Prostate gland (tissue), 2 donors: Measurements from ENCODE around the gene PTPRK. TPM values are rescaled to one million over a fixed set of nuclear protein-coding genes. Genes with fewer than 3 reads are reported as not detected.

Experiments
- DNase-seq: peaks from one replicate; pipeline ENCODE4 v3.0.0-alpha.2; 2019; ENCODE audit warnings: low spot score
- H3K27ac ChIP-seq, 2 donors: fragments of 200-600 bp; sonication (generic); 2 replicates each; pipeline ENCODE4 v1.5.1; 2017 to 2019
- H3K27me3 ChIP-seq: fragments of 200-600 bp; sonication (generic); replicated peaks from 2 replicates; pipeline ENCODE4 v1.5.1; 2019; ENCODE audit not compliant: insufficient read depth
- H3K36me3 ChIP-seq, 2 donors: fragments of 200-600 bp; sonication (generic); 1 replicate in 1 of 2; 2 replicates in 1 of 2; pipeline versions ENCODE4 v1.5.1 to v1.8.1; 2017 to 2019
- H3K4me1 ChIP-seq: fragments of 200-600 bp; sonication (generic); replicated peaks from 2 replicates; pipeline ENCODE4 v1.5.1; 2019
- H3K4me3 ChIP-seq, 2 donors: fragments of 200-600 bp; sonication (generic); 2 replicates each; pipeline ENCODE4 v1.5.1; 2017 to 2019
- H3K9me3 ChIP-seq: fragments of 200-600 bp; sonication (generic); 2 replicates; pipeline ENCODE4 v1.5.1; 2017
- POLR2A ChIP-seq: fragments of 450-650 bp; IDR thresholded peaks from one replicate; pipeline ENCODE4 v1.6.1; 2016; ENCODE audit warnings: antibody characterized with exemption, mild to moderate bottlenecking
- POLR2AphosphoS5 ChIP-seq: sonication (generic); formaldehyde crosslinking; IDR thresholded peaks from one replicate; pipeline ENCODE4 v1.6.1; 2017; ENCODE audit warnings: antibody characterized with exemption
- WGBS: methylation state at CpG from one replicate; pipeline ENCODE4 v1.1.5; 2018; 5-methylcytosine and 5-hydroxymethylcytosine counted together
- intact Hi-C: fragments of 100-400 bp; cut with DNase I; formaldehyde crosslinking; loops from one replicate; pipeline ENCODE4 v1.14.2; 2022
- total RNA-seq, 2 donors: library from RNA; depleted of rRNA; stranded (reverse); fragments of >200 nt; gene quantifications; one replicate each; pipeline ENCODE4 v1.1.0, GENCODE V29; 2016
- TF ChIP-seq, protein P1 (sequence below), 4 experiments: fragments of 200-600 bp in 2 of 4; fragments of 450-650 bp in 2 of 4; sonication (generic) in 2 of 4; IDR thresholded peaks; 1 replicate in 3 of 4; 2 replicates in 1 of 4; pipeline ENCODE4 v1.5.1; 2016 to 2019; ENCODE audit warnings: antibody characterized with exemption in 4 of 4, mild to moderate bottlenecking in 2 of 4, moderate library complexity in 2 of 4

The PTPRK gene
- total RNA-seq, 2 donors from 2014 or later = 32.0 to 64.6 TPM

DNA sequence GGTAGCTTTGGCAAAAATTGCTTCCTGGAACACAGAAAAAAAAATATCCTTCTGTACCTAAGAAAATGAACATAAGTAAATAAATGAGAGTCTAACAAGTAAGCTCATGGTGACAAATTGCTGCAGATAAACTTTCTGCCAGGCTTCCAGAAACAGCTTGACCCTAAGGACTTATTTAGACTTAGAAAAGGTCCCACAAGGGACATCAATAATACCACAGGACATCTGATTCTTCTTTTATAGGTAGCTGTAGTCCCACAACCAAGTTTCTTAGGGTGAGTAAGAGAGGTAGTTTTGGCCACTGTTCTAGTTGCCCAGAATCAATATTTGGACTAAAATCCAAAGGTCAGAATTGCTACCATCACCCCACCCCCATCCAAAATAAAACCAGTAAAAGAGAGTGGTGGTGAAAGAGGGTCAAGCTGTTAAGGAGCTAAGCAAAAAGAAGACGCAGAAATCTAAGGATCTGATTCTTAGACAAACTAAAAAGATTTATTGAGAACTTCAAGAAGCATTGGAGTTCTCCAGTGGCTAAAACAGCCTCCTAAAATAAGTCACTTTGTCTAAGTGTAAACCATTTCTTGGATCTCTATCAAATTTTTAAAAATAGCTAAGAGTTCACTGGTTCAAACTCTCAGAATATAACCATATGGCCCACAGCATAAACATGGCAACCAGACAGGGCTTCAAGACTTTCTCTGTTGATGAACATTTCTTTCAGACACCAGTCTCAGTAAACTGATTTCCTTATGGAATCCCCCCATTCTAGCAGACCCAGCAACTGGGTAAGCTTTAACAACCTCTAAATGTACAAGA is 180.6 kb downstream of the PTPRK start:
- DNase-seq = no peak
- Histone ChIP-seq H3K36me3 (no peaks in the 10 kb centered on the region), H3K27ac (no peak overlapping the region), H3K4me1 (no peaks in the 10 kb centered on the region), H3K27me3 (no peaks in the 10 kb centered on the region), H3K9me3 (no peaks in the 10 kb centered on the region), H3K4me3 (no peak overlapping the region)
- no peak for TF ChIP-seq POLR2AphosphoS5
- TF ChIP-seq, protein P1, sequence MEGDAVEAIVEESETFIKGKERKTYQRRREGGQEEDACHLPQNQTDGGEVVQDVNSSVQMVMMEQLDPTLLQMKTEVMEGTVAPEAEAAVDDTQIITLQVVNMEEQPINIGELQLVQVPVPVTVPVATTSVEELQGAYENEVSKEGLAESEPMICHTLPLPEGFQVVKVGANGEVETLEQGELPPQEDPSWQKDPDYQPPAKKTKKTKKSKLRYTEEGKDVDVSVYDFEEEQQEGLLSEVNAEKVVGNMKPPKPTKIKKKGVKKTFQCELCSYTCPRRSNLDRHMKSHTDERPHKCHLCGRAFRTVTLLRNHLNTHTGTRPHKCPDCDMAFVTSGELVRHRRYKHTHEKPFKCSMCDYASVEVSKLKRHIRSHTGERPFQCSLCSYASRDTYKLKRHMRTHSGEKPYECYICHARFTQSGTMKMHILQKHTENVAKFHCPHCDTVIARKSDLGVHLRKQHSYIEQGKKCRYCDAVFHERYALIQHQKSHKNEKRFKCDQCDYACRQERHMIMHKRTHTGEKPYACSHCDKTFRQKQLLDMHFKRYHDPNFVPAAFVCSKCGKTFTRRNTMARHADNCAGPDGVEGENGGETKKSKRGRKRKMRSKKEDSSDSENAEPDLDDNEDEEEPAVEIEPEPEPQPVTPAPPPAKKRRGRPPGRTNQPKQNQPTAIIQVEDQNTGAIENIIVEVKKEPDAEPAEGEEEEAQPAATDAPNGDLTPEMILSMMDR (IDR thresholded peaks at IDR 0.05) = no peak
- intact Hi-C loops = no loop called here
- 42% methylated on average over 1 of the region's 1 CpG for WGBS

DNA sequence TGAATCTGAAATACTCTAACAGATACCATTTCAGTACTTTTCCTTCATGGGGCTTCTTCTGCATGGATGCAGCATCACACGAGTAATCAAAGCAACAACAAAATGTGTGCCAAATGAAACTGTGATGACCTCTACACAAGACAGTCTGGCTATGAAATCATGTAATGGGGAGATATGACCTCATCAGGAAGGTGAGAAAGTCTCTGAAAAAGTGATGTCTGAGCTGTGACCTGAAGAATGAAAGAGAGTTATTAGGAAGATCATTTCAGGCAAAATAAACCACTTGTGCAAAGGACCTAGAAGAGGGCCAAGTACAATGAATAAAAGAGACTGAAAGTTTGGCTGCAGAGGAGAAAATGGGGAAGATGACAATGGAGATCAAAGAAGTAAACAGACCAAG is 182.8 kb downstream of the PTPRK start:
- intact Hi-C loops = no loop called here
- TF ChIP-seq POLR2AphosphoS5 (no peak), POLR2A (no peak)
- TF ChIP-seq, protein P1 (IDR thresholded peaks at IDR 0.05) = no peak
- H3K27ac ChIP-seq = no peak overlapping the region
- H3K4me3 ChIP-seq = no peak overlapping the region
- H3K27me3 ChIP-seq = no peaks in the 10 kb centered on the region
- DNase-seq = no peak
- no peaks in the 10 kb centered on the region for H3K9me3 ChIP-seq
- H3K36me3 ChIP-seq = no peaks in the 10 kb centered on the region
- no peaks in the 10 kb centered on the region for H3K4me1 ChIP-seq
- 65% methylated on average over 1 of the region's 1 CpG for WGBS

DNA sequence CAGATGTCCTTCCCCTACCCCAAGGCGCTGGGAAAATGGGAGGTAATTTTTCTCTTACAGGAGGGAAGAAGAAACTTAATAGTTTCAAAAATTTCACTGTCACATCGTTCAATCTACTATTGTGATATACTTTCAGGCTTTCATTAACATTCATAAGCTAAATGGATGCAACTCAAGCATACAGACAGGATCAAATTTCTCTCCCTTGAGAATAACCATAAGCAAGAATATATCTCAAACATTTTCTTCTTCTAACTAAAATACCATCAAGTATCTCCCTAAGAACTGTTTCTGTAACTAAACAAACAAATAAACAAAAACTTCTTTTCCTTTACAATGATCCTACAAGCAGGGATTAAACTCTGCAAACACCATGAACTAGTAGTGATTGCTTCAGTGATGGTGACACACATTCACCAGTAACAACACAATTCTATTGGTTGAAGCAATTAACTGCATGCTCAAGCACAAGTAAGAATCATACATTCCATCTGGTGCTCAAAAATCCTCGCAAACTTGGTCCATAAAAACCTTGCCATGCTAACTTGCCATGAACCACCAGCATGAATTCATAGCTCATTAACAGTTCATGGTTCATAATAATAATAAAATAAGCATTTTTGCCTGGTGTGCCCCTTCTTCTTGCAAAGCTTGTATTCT is 183.8 kb downstream of the PTPRK start:
- intact Hi-C loops = no loop called here
- DNase-seq = no peak
- TF ChIP-seq POLR2AphosphoS5 = no peak
- TF ChIP-seq POLR2A = no peak
- TF ChIP-seq, protein P1 (IDR thresholded peaks at IDR 0.05) = no peak
- H3K36me3 ChIP-seq = no peaks in the 10 kb centered on the region
- no peaks in the 10 kb centered on the region for H3K9me3 ChIP-seq
- whole genome bisulfite sequencing = 65% methylated on average over 3 of the region's 3 CpGs
- H3K4me3 ChIP-seq = no peak overlapping the region
- H3K27ac ChIP-seq = no peak overlapping the region
- no peaks in the 10 kb centered on the region for H3K4me1 ChIP-seq
- no peaks in the 10 kb centered on the region for H3K27me3 ChIP-seq

DNA sequence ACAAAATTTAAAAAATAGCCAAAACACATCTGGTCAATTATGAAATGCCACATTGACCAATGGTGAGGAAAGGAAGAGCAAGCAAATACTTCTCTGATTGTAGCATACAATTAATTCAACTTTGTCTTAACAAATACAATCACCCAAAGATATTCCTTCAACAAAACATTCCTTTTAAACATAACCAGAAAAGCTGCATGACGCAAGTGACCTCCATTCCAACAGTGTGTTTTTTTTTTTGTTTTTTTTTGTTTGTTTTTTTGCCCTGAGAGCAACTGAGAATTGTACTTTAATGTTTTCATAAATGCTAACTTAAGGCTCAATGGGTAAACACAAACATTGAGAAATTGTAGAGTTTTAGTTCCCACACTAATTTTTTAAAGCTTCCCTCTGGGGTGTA is 184.4 kb downstream of the PTPRK start:
- TF ChIP-seq POLR2AphosphoS5 = no peak
- TF ChIP-seq POLR2A = no peak
- TF ChIP-seq, protein P1 (IDR thresholded peaks at IDR 0.05) = no peak
- H3K36me3 ChIP-seq = no peaks in the 10 kb centered on the region
- no peak overlapping the region for H3K27ac ChIP-seq
- intact Hi-C loops = no loop called here
- no peak overlapping the region for H3K4me3 ChIP-seq
- no peaks in the 10 kb centered on the region for H3K4me1 ChIP-seq
- 87% methylated on average over 1 of the region's 1 CpG for WGBS
- H3K9me3 ChIP-seq = no peaks in the 10 kb centered on the region
- DNase-seq = no peak
- H3K27me3 ChIP-seq = no peaks in the 10 kb centered on the region
